Endothelial cell (in vitro differentiated cells): ENCODE results near the gene TMEM60. TPM values are rescaled to one million over a fixed set of nuclear protein-coding genes. Genes with fewer than 3 reads are reported as not detected.

Experiments used
- DNase-seq: peaks from one replicate; pipeline ENCODE4 v3.0.0; 2021; ENCODE audit warnings: low spot score
- H3K27ac Mint-ChIP-seq: one replicate; pipeline ENCODE4 v1.8.0; 2021; ENCODE audit warnings: mixed read lengths, inconsistent platforms; ENCODE audit not compliant: unreplicated experiment
- H3K27me3 Mint-ChIP-seq: one replicate; pipeline ENCODE4 v1.8.0; 2021; ENCODE audit warnings: mild to moderate bottlenecking, moderate library complexity, mixed read lengths, inconsistent platforms; ENCODE audit not compliant: unreplicated experiment
- H3K36me3 Mint-ChIP-seq: one replicate; pipeline ENCODE4 v1.8.0; 2021; ENCODE audit warnings: mild to moderate bottlenecking, low read depth, mixed read lengths, inconsistent platforms; ENCODE audit not compliant: unreplicated experiment
- H3K4me1 Mint-ChIP-seq: one replicate; pipeline ENCODE4 v1.8.0; 2021; ENCODE audit warnings: mild to moderate bottlenecking, mixed read lengths, inconsistent platforms; ENCODE audit not compliant: unreplicated experiment
- H3K4me3 Mint-ChIP-seq: one replicate; pipeline ENCODE4 v1.8.0; 2021; ENCODE audit warnings: mild to moderate bottlenecking, mixed read lengths, inconsistent platforms; ENCODE audit not compliant: unreplicated experiment
- H3K9me3 Mint-ChIP-seq: one replicate; pipeline ENCODE4 v1.8.0; 2021; ENCODE audit warnings: mixed read lengths, inconsistent platforms; ENCODE audit not compliant: unreplicated experiment
- CTCF ChIP-seq: fragments of 200-600 bp; sonication (generic); IDR thresholded peaks from one replicate; pipeline ENCODE4 v1.5.0; 2021; ENCODE audit warnings: antibody characterized with exemption; ENCODE audit not compliant: unreplicated experiment
- total RNA-seq: library from RNA; stranded (reverse); fragmentation: NEBNext Ultra II Directional; extraction: Animal tissue kit (Norgen Biotek cat#: 25700); gene quantifications from one replicate; pipeline ENCODE4 v1.2.1, GENCODE V29; 2021; ENCODE audit not compliant: unreplicated experiment

TMEM60 gene
- total RNA-seq, 1 donor from 2014 or later = 9.5 TPM

GRCh38 chr7:77747718-77748117 lies 50.5 kb downstream of the TMEM60 start:
- no peak for TF ChIP-seq CTCF
- no peak for DNase-seq

GRCh38 chr7:77747178-77747577 lies 51.1 kb downstream of the TMEM60 start:
- Mint-ChIP-seq H3K27ac (no peak overlapping the region), H3K9me3 (no peaks in the 10 kb centered on the region), H3K36me3 (peaks cover 15% of the 10 kb centered on the region), H3K4me1 (peaks cover 3% of the 10 kb centered on the region), H3K27me3 (peaks cover 6% of the 10 kb centered on the region), H3K4me3 (no peak overlapping the region)
- DNase-seq = no peak
- TF ChIP-seq CTCF = no peak

More at GRCh38 chr7:77747718-77748117, 50.5 kb downstream of the TMEM60 start:
- H3K4me1 Mint-ChIP-seq = peaks cover 8% of the 10 kb centered on the region
- no peak overlapping the region for H3K27ac Mint-ChIP-seq
- peaks cover 6% of the 10 kb centered on the region for H3K27me3 Mint-ChIP-seq
- H3K4me3 Mint-ChIP-seq = no peak overlapping the region
- H3K9me3 Mint-ChIP-seq = no peaks in the 10 kb centered on the region
- H3K36me3 Mint-ChIP-seq = peaks cover 13% of the 10 kb centered on the region

- Mint-ChIP-seq H3K27me3 (peaks cover 6% of the 10 kb centered on the region), H3K4me1 (no peaks in the 10 kb centered on the region), H3K27ac (no peak overlapping the region), H3K9me3 (no peaks in the 10 kb centered on the region), H3K4me3 (no peak overlapping the region), H3K36me3 (peaks cover 17% of the 10 kb centered on the region)
- no peak for DNase-seq
- no peak for TF ChIP-seq CTCF
Measured at GRCh38 chr7:77746824-77747165, 51.4 kb downstream of the TMEM60 start.

GRCh38 chr7:77746164-77746823 lies 51.9 kb downstream of the TMEM60 start:
- no peak for TF ChIP-seq CTCF
- Mint-ChIP-seq H3K27me3 (peaks cover 6% of the 10 kb centered on the region), H3K4me1 (no peaks in the 10 kb centered on the region), H3K27ac (peak overlapping the region; percentile 61), H3K9me3 (no peaks in the 10 kb centered on the region), H3K4me3 (no peak overlapping the region), H3K36me3 (peaks cover 17% of the 10 kb centered on the region)
- DNase-seq = no peak

- TF ChIP-seq CTCF = no peak
- Mint-ChIP-seq H3K4me3 (no peak overlapping the region), H3K27ac (no peak overlapping the region), H3K36me3 (peaks cover 17% of the 10 kb centered on the region), H3K27me3 (peaks cover 6% of the 10 kb centered on the region), H3K9me3 (no peaks in the 10 kb centered on the region), H3K4me1 (no peaks in the 10 kb centered on the region)
- no peak for DNase-seq
Measured at GRCh38 chr7:77745746-77746145, 52.5 kb downstream of the TMEM60 start.

Other genes starting within 250 kb of the TMEM60 start
- 17.2 TPM for gene RSBN1L, start 102.0 kb downstream of the TMEM60 start, total RNA-seq
- 10.3 TPM for gene PHTF2, start 339 bp upstream of the TMEM60 start, total RNA-seq